ENCODE results near the gene CLCN3. TPM values are rescaled to one million over a fixed set of nuclear protein-coding genes. Genes with fewer than 3 reads are reported as not detected.

Gene CLCN3
- total RNA-seq, 1 experiment from 2014 or later: 29.1 TPM

DNA sequence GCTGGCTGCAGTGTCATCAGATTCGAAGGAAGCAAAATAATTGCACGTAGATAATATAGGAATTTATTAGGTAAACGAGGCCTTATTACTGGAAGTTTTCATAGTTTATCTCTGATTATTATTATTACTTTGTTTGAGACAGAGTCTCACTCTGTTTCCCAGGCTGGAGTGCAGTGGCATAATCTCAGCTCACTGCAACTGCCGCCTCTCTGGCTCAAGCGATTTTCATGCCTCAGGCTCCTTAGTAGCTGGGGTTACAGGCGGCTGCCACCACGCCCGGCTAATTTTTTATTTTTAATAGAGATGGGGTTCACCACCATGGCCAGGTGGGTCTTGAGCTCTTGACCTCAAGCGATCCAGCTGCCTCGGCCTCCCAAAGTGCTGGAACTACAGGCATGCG is 12.5 kb downstream of the CLCN3 start:
- Mint-ChIP-seq H3K36me3 (peaks cover 16% of the 10 kb centered on the region), H3K27ac (no peak overlapping the region), H3K4me1 (no peaks in the 10 kb centered on the region), H3K4me3 (no peak overlapping the region), H3K9me3 (no peaks in the 10 kb centered on the region), H3K27me3 (ENCODE audit: low read depth) (no peaks in the 10 kb centered on the region)
- ATAC-seq (no peak), DNase-seq (ENCODE audit: low spot score) (no peak)
- ChIA-PET CTCF (no interaction called here), POLR2A (no interaction called here)
- TF ChIP-seq RELA (CRISPR knock-in tag; IDR thresholded peaks at IDR 0.05; ENCODE audit: borderline replicate concordance) (no peak), ZNF138 (CRISPR knock-in tag; conservative IDR thresholded peaks at IDR 0.05) (no peak), MXD4 (CRISPR knock-in tag; IDR thresholded peaks at IDR 0.05; ENCODE audit: borderline replicate concordance) (no peak), SMAD3 (CRISPR knock-in tag; IDR thresholded peaks at IDR 0.05; ENCODE audit: borderline replicate concordance) (no peak), ZNF423 (CRISPR knock-in tag; IDR thresholded peaks at IDR 0.05) (no peak)

GRCh38 chr4:169634975-169635374 is 14.6 kb downstream of the CLCN3 start:
- H3K9me3 Mint-ChIP-seq: no peaks in the 10 kb centered on the region
- H3K4me1 Mint-ChIP-seq: no peaks in the 10 kb centered on the region
- DNase-seq (ENCODE audit: low spot score): no peak
- ATAC-seq: no peak
- no peak overlapping the region for H3K27ac Mint-ChIP-seq
- TF ChIP-seq ZNF219 (CRISPR knock-in tag; IDR thresholded peaks at IDR 0.05; ENCODE audit: borderline replicate concordance) (no peak), ZNF396 (CRISPR knock-in tag; IDR thresholded peaks at IDR 0.05; ENCODE audit: borderline replicate concordance) (no peak), JAZF1 (CRISPR knock-in tag; IDR thresholded peaks at IDR 0.05) (no peak), IRF2 (CRISPR knock-in tag; IDR thresholded peaks at IDR 0.05; ENCODE audit: borderline replicate concordance, low read depth) (no peak), GRHL2 (CRISPR knock-in tag; IDR thresholded peaks at IDR 0.05; ENCODE audit: insufficient replicate concordance, severe bottlenecking) (no peak), CTCF (IDR thresholded peaks at IDR 0.05) (no peak), ARID4B (CRISPR knock-in tag; IDR thresholded peaks at IDR 0.05; ENCODE audit: borderline replicate concordance) (no peak), FOXJ3 (CRISPR knock-in tag; IDR thresholded peaks at IDR 0.05; ENCODE audit: borderline replicate concordance) (no peak), MXD4 (CRISPR knock-in tag; IDR thresholded peaks at IDR 0.05; ENCODE audit: borderline replicate concordance) (no peak), USF2 (CRISPR knock-in tag; IDR thresholded peaks at IDR 0.05) (no peak), ELF4 (CRISPR knock-in tag; IDR thresholded peaks at IDR 0.05; ENCODE audit: low read depth) (no peak), E2F5 (CRISPR knock-in tag; IDR thresholded peaks at IDR 0.05) (no peak), FOXK1 (CRISPR knock-in tag; IDR thresholded peaks at IDR 0.05) (no peak)
- H3K27me3 Mint-ChIP-seq (ENCODE audit: low read depth): no peaks in the 10 kb centered on the region
- peaks cover 18% of the 10 kb centered on the region for H3K36me3 Mint-ChIP-seq
- CTCF ChIA-PET: no interaction called here
- no peak overlapping the region for H3K4me3 Mint-ChIP-seq
- POLR2A ChIA-PET: no interaction called here
